ENCODE data around the gene CEMIP2.

GRCh38 chr9:71764463-71764862, 3.9 kb downstream of the CEMIP2 start:
- no peak for TF ChIP-seq CTCF (IDR thresholded peaks at IDR 0.05)
- no peak for TF ChIP-seq POLR2A (IDR thresholded peaks at IDR 0.05)
